Renal cortex interstitium (tissue), 3 donors: ENCODE data around the gene THAP2. TPM values are rescaled to one million over a fixed set of nuclear protein-coding genes. Genes with fewer than 3 reads are reported as not detected.

Source experiments
- polyA plus RNA-seq, 3 donors: library from polyadenylated mRNA; unstranded; fragments of 120-200 nt; gene quantifications; one replicate each; pipeline ENCODE4 v1.2.1, GENCODE V29; 2013; ENCODE audit not compliant: insufficient read length in 3 of 3

The THAP2 gene
- polyA plus RNA-seq, 3 donors, result 15.4 to 17.3 (median 15.9) TPM

Other genes starting within 250 kb of the THAP2 start
- gene LGR5, start 224.5 kb upstream of the THAP2 start, polyA plus RNA-seq, result 10 to 100 TPM; 16.6 to 21.8 (median 18.4) TPM
- 10 to 100 TPM; 52.4 to 92.5 (median 72.0) TPM for gene ZFC3H1, start 453 bp upstream of the THAP2 start, polyA plus RNA-seq
- 10 to 100 TPM; 33.5 to 37.3 (median 35.2) TPM for gene TMEM19, start 21.8 kb downstream of the THAP2 start, polyA plus RNA-seq
- 10 to 100 TPM; 57.8 to 74.1 (median 65.9) TPM for gene RAB21, start 90.6 kb downstream of the THAP2 start, polyA plus RNA-seq
- gene TBC1D15, start 175.5 kb downstream of the THAP2 start, polyA plus RNA-seq, result 10 to 100 TPM; 45.4 to 60.1 (median 57.6) TPM